NB4 (cell line): ENCODE results near the gene ZNF627.

ENCODE experiments used
- DNase-seq: peaks from one replicate; pipeline ENCODE4 v3.0.0; 2010; ENCODE audit warnings: low read depth
- H3K4me3 ChIP-seq: one replicate; pipeline ENCODE4 v1.5.1; 2011; ENCODE audit warnings: mild to moderate bottlenecking, low read depth, low read length, moderate library complexity
- MAX ChIP-seq: IDR thresholded peaks from 2 replicates; pipeline ENCODE4 v1.6.1; 2011; ENCODE audit warnings: low read depth, low read length
- MYC ChIP-seq: IDR thresholded peaks from 2 replicates; pipeline ENCODE4 v1.6.1; 2011; ENCODE audit warnings: low read depth, low read length
- POLR2A ChIP-seq: IDR thresholded peaks from 2 replicates; pipeline ENCODE4 v1.6.1; 2011; ENCODE audit warnings: mild to moderate bottlenecking; ENCODE audit not compliant: insufficient read length; ENCODE audit errors: extremely low read depth
- TF ChIP-seq, protein P1 (sequence below): IDR thresholded peaks from one replicate; pipeline ENCODE4 v1.5.1; 2012; ENCODE audit warnings: low read depth, low read length

The ZNF627 gene

GRCh38 chr19:11580116-11580515 lies 17.2 kb upstream of the ZNF627 start:
- H3K4me3 ChIP-seq, result no peak overlapping the region
- DNase-seq, result no peak
- TF ChIP-seq MYC (no peak), POLR2A (no peak), MAX (no peak)
- TF ChIP-seq, protein P1, sequence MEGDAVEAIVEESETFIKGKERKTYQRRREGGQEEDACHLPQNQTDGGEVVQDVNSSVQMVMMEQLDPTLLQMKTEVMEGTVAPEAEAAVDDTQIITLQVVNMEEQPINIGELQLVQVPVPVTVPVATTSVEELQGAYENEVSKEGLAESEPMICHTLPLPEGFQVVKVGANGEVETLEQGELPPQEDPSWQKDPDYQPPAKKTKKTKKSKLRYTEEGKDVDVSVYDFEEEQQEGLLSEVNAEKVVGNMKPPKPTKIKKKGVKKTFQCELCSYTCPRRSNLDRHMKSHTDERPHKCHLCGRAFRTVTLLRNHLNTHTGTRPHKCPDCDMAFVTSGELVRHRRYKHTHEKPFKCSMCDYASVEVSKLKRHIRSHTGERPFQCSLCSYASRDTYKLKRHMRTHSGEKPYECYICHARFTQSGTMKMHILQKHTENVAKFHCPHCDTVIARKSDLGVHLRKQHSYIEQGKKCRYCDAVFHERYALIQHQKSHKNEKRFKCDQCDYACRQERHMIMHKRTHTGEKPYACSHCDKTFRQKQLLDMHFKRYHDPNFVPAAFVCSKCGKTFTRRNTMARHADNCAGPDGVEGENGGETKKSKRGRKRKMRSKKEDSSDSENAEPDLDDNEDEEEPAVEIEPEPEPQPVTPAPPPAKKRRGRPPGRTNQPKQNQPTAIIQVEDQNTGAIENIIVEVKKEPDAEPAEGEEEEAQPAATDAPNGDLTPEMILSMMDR, result no peak

- TF ChIP-seq, protein P1, result no peak
- TF ChIP-seq MAX (no peak), MYC (no peak), POLR2A (no peak)
- DNase-seq, result peak; percentile 84
- H3K4me3 ChIP-seq, result no peak overlapping the region
These were observed 15.5 kb upstream of the ZNF627 start for GRCh38 chr19:11581740-11582139.

DNA sequence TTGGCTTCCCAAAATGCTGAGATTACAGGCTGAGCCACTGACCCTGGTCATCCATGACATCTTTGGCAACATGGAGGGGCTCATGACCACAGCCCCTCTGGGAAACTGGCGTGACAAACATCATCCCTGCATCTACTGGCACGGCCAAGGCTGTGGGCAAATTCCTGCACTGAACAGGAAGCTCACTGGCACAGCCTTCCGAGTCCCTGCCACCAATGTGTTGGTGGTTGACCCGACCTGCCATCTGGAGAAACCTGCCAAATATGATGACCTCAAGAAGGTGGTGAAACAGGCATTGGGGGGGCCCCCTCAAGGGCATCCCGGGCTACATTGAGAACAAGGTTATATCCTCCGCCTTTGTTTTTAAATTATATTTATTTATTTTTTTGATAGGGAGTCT lies 11.0 kb upstream of the ZNF627 start:
- no peak overlapping the region for H3K4me3 ChIP-seq
- TF ChIP-seq MYC (no peak), MAX (no peak), POLR2A (no peak)
- TF ChIP-seq, protein P1, result no peak
- no peak for DNase-seq

- TF ChIP-seq, protein P1, result peak; percentile 86
- TF ChIP-seq MYC, result no peak
- peak; percentile 84 for DNase-seq
- H3K4me3 ChIP-seq, result no peak overlapping the region
These were observed 9.8 kb upstream of the ZNF627 start for GRCh38 chr19:11587302-11587974.

- no peak overlapping the region for H3K4me3 ChIP-seq
- TF ChIP-seq POLR2A, result no peak
- no peak for DNase-seq
These were observed 9.2 kb upstream of the ZNF627 start for GRCh38 chr19:11587975-11588631.

- no peak overlapping the region for H3K4me3 ChIP-seq
- DNase-seq, result no peak
- TF ChIP-seq MYC (no peak), POLR2A (no peak), MAX (no peak)
- TF ChIP-seq, protein P1, result no peak
These were observed 3.2 kb upstream of the ZNF627 start for GRCh38 chr19:11594084-11594483.
